ENCODE results near the gene TIGD1.
"Not testable (repeated sequence)": the region's sequence is repeated elsewhere in the genome, so short reads cannot be mapped to it uniquely, and the experiment has no call there.

The TIGD1 gene

GRCh38 chr2:232571026-232571474 lies 20.7 kb upstream of the TIGD1 start:
- peaks cover 66% of the 10 kb centered on the region for H3K36me3 ChIP-seq (ENCODE audit: control insufficient read depth, insufficient read depth, low read length)
- no peaks in the 10 kb centered on the region for H3K4me1 ChIP-seq (ENCODE audit: control insufficient read depth, insufficient read depth, low read length, poor library complexity, severe bottlenecking)
- no peak overlapping the region for H3K27ac ChIP-seq (ENCODE audit: insufficient read depth, low read length, poor library complexity, severe bottlenecking)
- H3K4me3 ChIP-seq (ENCODE audit: insufficient read depth, low read depth, low read length, poor library complexity, severe bottlenecking) = no peak overlapping the region
- no peak for DNase-seq
- H3K27me3 ChIP-seq (replicated peaks; ENCODE audit: control insufficient read depth, insufficient read depth, low read length, poor library complexity, severe bottlenecking) = no peaks in the 10 kb centered on the region
- no peaks in the 10 kb centered on the region for H3K9me3 ChIP-seq (ENCODE audit: control insufficient read depth, low read length)

GRCh38 chr2:232570481-232570880 lies 20.1 kb upstream of the TIGD1 start:
- H3K36me3 ChIP-seq (ENCODE audit: control insufficient read depth, insufficient read depth, low read length) = peaks cover 71% of the 10 kb centered on the region
- DNase-seq; H3K4me1 ChIP-seq (ENCODE audit: control insufficient read depth, insufficient read depth, low read length, poor library complexity, severe bottlenecking); H3K9me3 ChIP-seq (ENCODE audit: control insufficient read depth, low read length); H3K27ac ChIP-seq (ENCODE audit: insufficient read depth, low read length, poor library complexity, severe bottlenecking); H3K4me3 ChIP-seq (ENCODE audit: insufficient read depth, low read depth, low read length, poor library complexity, severe bottlenecking); H3K27me3 ChIP-seq (replicated peaks; ENCODE audit: control insufficient read depth, insufficient read depth, low read length, poor library complexity, severe bottlenecking): not testable (repeated sequence)

GRCh38 chr2:232569541-232569940 lies 19.2 kb upstream of the TIGD1 start:
- DNase-seq = no peak
- no peaks in the 10 kb centered on the region for H3K27me3 ChIP-seq (replicated peaks; ENCODE audit: control insufficient read depth, insufficient read depth, low read length, poor library complexity, severe bottlenecking)
- H3K27ac ChIP-seq (ENCODE audit: insufficient read depth, low read length, poor library complexity, severe bottlenecking) = no peak overlapping the region
- no peaks in the 10 kb centered on the region for H3K9me3 ChIP-seq (ENCODE audit: control insufficient read depth, low read length)
- no peaks in the 10 kb centered on the region for H3K4me1 ChIP-seq (ENCODE audit: control insufficient read depth, insufficient read depth, low read length, poor library complexity, severe bottlenecking)
- peaks cover 73% of the 10 kb centered on the region for H3K36me3 ChIP-seq (ENCODE audit: control insufficient read depth, insufficient read depth, low read length)
- no peak overlapping the region for H3K4me3 ChIP-seq (ENCODE audit: insufficient read depth, low read depth, low read length, poor library complexity, severe bottlenecking)

GRCh38 chr2:232568161-232568560 lies 17.8 kb upstream of the TIGD1 start:
- Histone ChIP-seq H3K4me3 (ENCODE audit: insufficient read depth, low read depth, low read length, poor library complexity, severe bottlenecking) (no peak overlapping the region), H3K4me1 (ENCODE audit: control insufficient read depth, insufficient read depth, low read length, poor library complexity, severe bottlenecking) (no peaks in the 10 kb centered on the region), H3K27ac (ENCODE audit: insufficient read depth, low read length, poor library complexity, severe bottlenecking) (no peak overlapping the region), H3K9me3 (ENCODE audit: control insufficient read depth, low read length) (no peaks in the 10 kb centered on the region), H3K36me3 (ENCODE audit: control insufficient read depth, insufficient read depth, low read length) (peaks cover 68% of the 10 kb centered on the region), H3K27me3 (replicated peaks; ENCODE audit: control insufficient read depth, insufficient read depth, low read length, poor library complexity, severe bottlenecking) (no peaks in the 10 kb centered on the region)
- DNase-seq = no peak

- Histone ChIP-seq H3K4me1 (ENCODE audit: control insufficient read depth, insufficient read depth, low read length, poor library complexity, severe bottlenecking) (no peaks in the 10 kb centered on the region), H3K4me3 (ENCODE audit: insufficient read depth, low read depth, low read length, poor library complexity, severe bottlenecking) (no peak overlapping the region), H3K27ac (ENCODE audit: insufficient read depth, low read length, poor library complexity, severe bottlenecking) (no peak overlapping the region), H3K27me3 (replicated peaks; ENCODE audit: control insufficient read depth, insufficient read depth, low read length, poor library complexity, severe bottlenecking) (no peaks in the 10 kb centered on the region), H3K36me3 (ENCODE audit: control insufficient read depth, insufficient read depth, low read length) (peaks cover 64% of the 10 kb centered on the region), H3K9me3 (ENCODE audit: control insufficient read depth, low read length) (no peaks in the 10 kb centered on the region)
- no peak for DNase-seq
Measured at GRCh38 chr2:232567721-232568120, 17.4 kb upstream of the TIGD1 start.

- Histone ChIP-seq H3K4me3 (ENCODE audit: insufficient read depth, low read depth, low read length, poor library complexity, severe bottlenecking) (no peak overlapping the region), H3K9me3 (ENCODE audit: control insufficient read depth, low read length) (no peaks in the 10 kb centered on the region), H3K36me3 (ENCODE audit: control insufficient read depth, insufficient read depth, low read length) (peaks cover 65% of the 10 kb centered on the region), H3K4me1 (ENCODE audit: control insufficient read depth, insufficient read depth, low read length, poor library complexity, severe bottlenecking) (no peaks in the 10 kb centered on the region), H3K27ac (ENCODE audit: insufficient read depth, low read length, poor library complexity, severe bottlenecking) (no peak overlapping the region), H3K27me3 (replicated peaks; ENCODE audit: control insufficient read depth, insufficient read depth, low read length, poor library complexity, severe bottlenecking) (no peaks in the 10 kb centered on the region)
- no peak for DNase-seq
Measured at GRCh38 chr2:232563580-232563979, 13.2 kb upstream of the TIGD1 start.

GRCh38 chr2:232562515-232563151 lies 12.3 kb upstream of the TIGD1 start:
- no peak for DNase-seq
- H3K27ac ChIP-seq (ENCODE audit: insufficient read depth, low read length, poor library complexity, severe bottlenecking) = no peak overlapping the region
- H3K4me3 ChIP-seq (ENCODE audit: insufficient read depth, low read depth, low read length, poor library complexity, severe bottlenecking) = no peak overlapping the region
- peaks cover 65% of the 10 kb centered on the region for H3K36me3 ChIP-seq (ENCODE audit: control insufficient read depth, insufficient read depth, low read length)
- H3K9me3 ChIP-seq (ENCODE audit: control insufficient read depth, low read length) = no peaks in the 10 kb centered on the region
- no peaks in the 10 kb centered on the region for H3K4me1 ChIP-seq (ENCODE audit: control insufficient read depth, insufficient read depth, low read length, poor library complexity, severe bottlenecking)
- H3K27me3 ChIP-seq (replicated peaks; ENCODE audit: control insufficient read depth, insufficient read depth, low read length, poor library complexity, severe bottlenecking) = no peaks in the 10 kb centered on the region

GRCh38 chr2:232556426-232556825 lies 6.1 kb upstream of the TIGD1 start:
- DNase-seq = no peak
- no peak overlapping the region for H3K27ac ChIP-seq (ENCODE audit: insufficient read depth, low read length, poor library complexity, severe bottlenecking)
- peaks cover 39% of the 10 kb centered on the region for H3K36me3 ChIP-seq (ENCODE audit: control insufficient read depth, insufficient read depth, low read length)

GRCh38 chr2:232551776-232552175 lies 1.4 kb upstream of the TIGD1 start:
- peaks cover 17% of the 10 kb centered on the region for H3K4me1 ChIP-seq (ENCODE audit: control insufficient read depth, insufficient read depth, low read length, poor library complexity, severe bottlenecking)
- H3K27me3 ChIP-seq (replicated peaks; ENCODE audit: control insufficient read depth, insufficient read depth, low read length, poor library complexity, severe bottlenecking) = no peaks in the 10 kb centered on the region
- no peak for DNase-seq
- H3K4me3 ChIP-seq (ENCODE audit: insufficient read depth, low read depth, low read length, poor library complexity, severe bottlenecking) = no peak overlapping the region
- H3K36me3 ChIP-seq (ENCODE audit: control insufficient read depth, insufficient read depth, low read length) = peaks cover 8% of the 10 kb centered on the region
- H3K27ac ChIP-seq (ENCODE audit: insufficient read depth, low read length, poor library complexity, severe bottlenecking) = peak overlapping the region; percentile 96
- no peaks in the 10 kb centered on the region for H3K9me3 ChIP-seq (ENCODE audit: control insufficient read depth, low read length)

More at GRCh38 chr2:232556426-232556825, 6.1 kb upstream of the TIGD1 start:
- Histone ChIP-seq H3K27me3 (replicated peaks; ENCODE audit: control insufficient read depth, insufficient read depth, low read length, poor library complexity, severe bottlenecking) (no peaks in the 10 kb centered on the region), H3K4me1 (ENCODE audit: control insufficient read depth, insufficient read depth, low read length, poor library complexity, severe bottlenecking) (peaks cover 5% of the 10 kb centered on the region), H3K4me3 (ENCODE audit: insufficient read depth, low read depth, low read length, poor library complexity, severe bottlenecking) (no peak overlapping the region), H3K9me3 (ENCODE audit: control insufficient read depth, low read length) (no peaks in the 10 kb centered on the region)

GRCh38 chr2:232551250-232551638 lies 887 bp upstream of the TIGD1 start:
- peaks cover 3% of the 10 kb centered on the region for H3K36me3 ChIP-seq (ENCODE audit: control insufficient read depth, insufficient read depth, low read length)
- no peaks in the 10 kb centered on the region for H3K9me3 ChIP-seq (ENCODE audit: control insufficient read depth, low read length)
- no peak for DNase-seq
- H3K27me3 ChIP-seq (replicated peaks; ENCODE audit: control insufficient read depth, insufficient read depth, low read length, poor library complexity, severe bottlenecking) = no peaks in the 10 kb centered on the region
- peak overlapping the region; percentile 94 for H3K4me3 ChIP-seq (ENCODE audit: insufficient read depth, low read depth, low read length, poor library complexity, severe bottlenecking)
- peak overlapping the region; percentile 96 for H3K27ac ChIP-seq (ENCODE audit: insufficient read depth, low read length, poor library complexity, severe bottlenecking)
- H3K4me1 ChIP-seq (ENCODE audit: control insufficient read depth, insufficient read depth, low read length, poor library complexity, severe bottlenecking) = peaks cover 17% of the 10 kb centered on the region

Measured in effector memory CD4-positive, alpha-beta T cell (primary cell).